Testis (tissue), 2 donors: Measurements from ENCODE around the gene FAM222B.

Experiments used
- CTCF ChIP-seq, 3 experiments: fragments of 450-650 bp in 2 of 3; fragments of 200-600 bp in 1 of 3; sonication (generic) in 1 of 3; IDR thresholded peaks; one replicate each; pipeline ENCODE4 v1.5.1; 2016 to 2019; ENCODE audit warnings: antibody characterized with exemption in 3 of 3, mild to moderate bottlenecking in 2 of 3, moderate library complexity in 1 of 3
- POLR2A ChIP-seq: fragments of 450-650 bp; IDR thresholded peaks from one replicate; pipeline ENCODE4 v1.6.1; 2017; ENCODE audit warnings: antibody characterized with exemption, mild to moderate bottlenecking, moderate library complexity

GRCh38 chr17:28712705-28713415 lies 129.7 kb downstream of the FAM222B start:
- TF ChIP-seq CTCF (IDR thresholded peaks at IDR 0.05) (no peak), POLR2A (no peak)
